Measurements from ENCODE around the gene ZNRF4.
A peak's percentile ranks its signal among the peaks of the same experiment; 100 is the strongest.
"Not testable (repeated sequence)": the region's sequence is repeated elsewhere in the genome, so short reads cannot be mapped to it uniquely, and the experiment has no call there.

ZNRF4 gene

DNA sequence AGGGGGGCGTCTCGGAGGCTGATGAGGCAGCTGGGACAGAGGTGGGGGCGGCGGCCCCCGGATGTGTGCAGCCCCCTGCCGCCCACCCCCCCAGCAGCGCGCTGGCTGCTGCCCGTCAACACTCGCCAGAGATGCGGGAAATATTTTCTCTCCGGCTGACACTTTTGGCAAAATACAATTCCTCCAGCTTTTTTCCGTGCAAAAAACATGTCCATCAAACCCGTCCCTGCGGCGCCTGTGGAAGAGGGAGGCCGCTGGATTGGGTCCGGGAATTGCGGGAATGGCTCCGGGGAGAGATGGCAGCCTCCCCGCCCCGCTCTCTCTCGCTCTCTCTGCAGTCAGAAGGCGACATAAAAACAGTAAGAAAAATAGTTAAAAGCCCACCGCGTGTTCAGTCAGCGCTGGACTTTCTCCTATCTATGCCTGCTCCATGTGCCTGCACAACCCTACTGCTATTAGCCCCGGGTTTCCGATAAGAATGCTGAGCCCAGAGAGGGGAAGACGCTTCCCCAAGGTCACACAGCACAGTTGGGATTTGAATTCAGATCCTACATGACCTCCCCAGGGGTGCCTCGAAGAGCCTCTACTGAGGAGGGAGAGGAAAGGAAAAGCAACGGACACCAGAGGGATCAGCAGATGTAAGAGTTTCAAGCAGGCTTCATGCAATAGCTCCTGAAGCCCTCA lies 23.2 kb downstream of the ZNRF4 start:
- no peak for DNase-seq

DNA sequence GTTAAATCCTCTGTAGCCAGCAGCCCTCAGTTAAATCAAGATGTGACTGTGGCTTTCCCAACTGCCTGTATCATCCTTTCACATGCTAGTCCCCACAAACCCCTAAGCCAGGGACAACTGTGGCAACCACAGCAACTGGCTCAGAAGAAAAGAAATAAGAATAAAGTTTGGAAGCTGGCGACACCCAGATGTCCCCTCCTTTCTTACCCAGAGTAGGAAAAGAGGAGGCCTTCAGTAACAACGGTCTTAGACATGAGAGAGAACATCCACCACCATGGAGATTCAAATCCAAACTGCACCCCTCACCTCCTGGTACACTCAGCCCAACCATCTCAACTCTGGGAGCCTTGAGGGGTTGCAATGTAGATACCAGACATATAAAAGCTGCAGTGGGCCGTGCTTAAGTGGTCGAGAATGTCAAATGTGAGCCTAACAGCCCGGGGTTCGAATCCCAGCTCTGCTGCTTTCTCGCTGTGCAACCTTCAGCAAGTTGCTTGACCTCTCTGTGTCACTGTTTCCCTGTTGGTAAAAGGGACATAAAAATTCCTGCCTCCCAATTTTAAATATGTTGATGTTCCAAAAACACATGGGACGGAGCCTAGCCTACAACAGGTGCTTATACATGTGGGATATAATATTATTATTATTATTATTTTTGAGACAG lies 23.8 kb downstream of the ZNRF4 start:
- no peak for DNase-seq

DNA sequence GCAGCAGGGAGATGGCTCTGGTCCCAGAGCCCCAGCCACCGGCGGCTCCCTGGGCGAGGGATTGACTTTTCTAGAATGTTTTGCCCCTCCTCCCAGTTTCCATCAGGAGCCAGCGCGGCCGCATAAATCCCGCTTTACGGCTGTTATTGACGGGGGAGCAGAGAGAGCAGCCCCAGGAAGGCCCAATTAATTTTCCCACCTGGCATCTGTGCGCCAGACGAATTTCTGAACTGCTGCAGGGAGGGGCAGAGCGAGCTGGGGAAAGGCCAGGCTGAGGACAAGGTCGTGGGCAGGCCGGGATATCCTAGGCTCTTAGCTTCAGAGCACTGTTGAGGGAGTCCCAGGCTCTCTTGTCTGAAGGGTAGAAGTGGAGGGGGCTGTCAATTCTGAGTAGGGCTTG lies 24.7 kb downstream of the ZNRF4 start:
- DNase-seq = no peak

DNA sequence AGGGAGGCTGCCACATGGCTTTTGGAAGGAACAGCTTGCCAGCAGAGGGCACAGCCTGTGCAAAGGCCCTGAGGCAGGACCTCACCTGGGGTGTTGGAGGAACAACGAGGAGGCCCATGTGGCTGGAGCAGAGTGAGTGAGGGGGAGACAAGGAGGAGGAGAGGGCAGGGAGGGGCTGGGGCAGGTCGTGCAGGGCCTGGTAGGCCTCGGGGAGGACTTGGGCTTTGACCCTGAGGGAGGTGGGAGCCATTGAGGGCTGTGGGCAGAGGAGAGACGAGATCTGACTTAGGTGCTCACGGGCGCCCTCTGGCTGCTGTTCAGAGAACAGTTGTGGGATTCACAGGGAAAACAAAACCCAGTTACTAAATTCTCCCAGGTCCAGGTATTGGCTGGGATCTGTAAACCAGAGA lies 25.2 kb downstream of the ZNRF4 start:
- DNase-seq = no peak

DNA sequence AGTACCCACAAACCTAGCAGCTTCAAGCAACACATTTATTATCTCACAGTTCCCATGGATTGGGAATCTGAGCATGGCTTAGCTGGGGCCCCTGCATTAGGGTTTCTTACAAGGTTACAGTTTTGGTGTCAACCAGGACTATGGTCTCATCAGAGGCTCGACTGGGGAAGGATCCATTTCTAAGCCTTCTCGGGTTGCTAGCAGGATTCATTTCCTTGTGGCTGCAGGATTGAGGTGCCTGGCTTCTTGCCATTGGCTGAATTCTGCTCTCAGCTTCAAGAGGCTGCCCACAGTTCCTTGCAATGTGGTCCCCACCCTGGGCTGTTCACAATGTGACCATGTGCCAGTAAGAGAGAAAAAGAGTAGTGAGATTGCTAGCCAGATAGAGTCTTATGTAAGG lies 26.7 kb downstream of the ZNRF4 start:
- no peak for DNase-seq

DNA sequence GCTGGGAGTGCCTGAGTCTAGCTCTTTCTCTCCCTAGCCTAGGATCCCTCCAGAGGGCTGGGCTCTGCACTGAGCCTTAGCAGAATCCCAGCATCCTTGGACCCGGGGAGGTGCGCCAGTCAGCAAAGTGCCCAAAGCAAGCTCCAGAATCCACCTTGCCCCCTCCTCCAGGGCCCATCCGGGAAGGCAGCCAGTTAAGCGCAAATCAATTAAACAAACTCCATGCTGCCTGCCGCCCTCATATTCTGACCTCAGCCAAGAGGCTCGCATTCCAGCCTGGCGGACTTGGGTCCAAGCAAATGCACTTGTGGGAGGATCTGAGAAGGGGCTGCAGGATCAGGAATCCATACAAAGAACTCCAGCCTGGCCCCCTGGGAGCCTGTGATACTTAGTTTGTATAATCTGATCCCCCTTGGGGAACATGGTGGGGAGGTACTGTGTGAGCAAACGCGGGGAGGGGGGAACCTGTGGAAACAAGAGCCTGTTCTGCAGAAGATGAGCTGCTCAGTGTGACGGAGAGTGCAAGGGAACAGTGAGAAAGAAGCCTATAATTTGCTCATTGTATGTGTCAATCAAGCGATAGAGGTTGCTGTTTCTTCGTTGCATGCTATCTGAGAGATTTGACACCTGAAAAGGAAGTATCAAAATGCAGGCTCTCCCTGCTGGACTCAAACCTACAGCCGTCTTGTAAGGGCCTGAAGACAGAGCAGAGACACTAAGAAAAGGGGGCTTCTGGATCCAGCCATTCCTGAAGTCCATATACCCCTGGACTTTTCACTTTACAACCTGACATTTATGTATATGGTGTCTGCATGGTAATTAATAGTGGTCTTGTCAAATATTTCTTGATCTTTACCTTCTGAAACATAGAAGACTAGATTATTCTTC lies 29.4 kb downstream of the ZNRF4 start:
- DNase-seq = peak; percentile 33

DNA sequence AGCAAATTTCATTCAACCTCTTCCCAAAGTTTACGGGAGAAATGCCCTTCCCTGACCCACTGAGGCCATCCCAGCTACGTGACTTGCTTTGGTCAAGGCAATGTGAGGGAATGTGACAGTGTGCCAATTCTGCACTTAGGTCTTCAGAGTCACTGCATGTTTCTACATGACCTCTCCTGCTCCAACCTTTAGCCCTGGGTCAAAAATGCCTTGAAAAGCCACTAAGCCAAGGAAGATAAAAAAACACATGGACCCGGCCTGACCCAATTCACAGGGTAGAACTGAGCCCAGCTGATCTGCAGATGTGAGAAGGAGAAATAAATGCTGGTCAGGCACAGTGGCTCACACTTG lies 30.0 kb downstream of the ZNRF4 start:
- DNase-seq = no peak

DNA sequence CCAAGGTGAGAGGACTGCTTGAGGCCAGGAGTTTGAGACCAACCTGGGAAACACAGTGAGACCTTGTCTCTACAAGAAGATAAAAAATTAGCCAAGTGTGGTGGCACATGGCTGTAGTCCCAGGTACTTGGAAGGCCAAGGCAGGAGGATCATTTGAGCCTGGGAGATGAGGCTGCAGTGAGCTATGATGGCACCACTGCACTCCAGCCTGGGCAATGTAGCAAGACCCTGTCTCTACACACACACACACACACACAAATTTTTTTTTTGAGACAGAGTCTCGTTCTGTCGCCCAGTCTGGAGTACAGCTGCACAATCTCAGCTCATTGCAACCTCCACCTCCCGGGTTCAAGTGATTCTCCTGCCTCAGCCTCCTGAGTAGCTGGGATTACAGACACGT lies 30.4 kb downstream of the ZNRF4 start:
- not testable (repeated sequence) for DNase-seq

DNA sequence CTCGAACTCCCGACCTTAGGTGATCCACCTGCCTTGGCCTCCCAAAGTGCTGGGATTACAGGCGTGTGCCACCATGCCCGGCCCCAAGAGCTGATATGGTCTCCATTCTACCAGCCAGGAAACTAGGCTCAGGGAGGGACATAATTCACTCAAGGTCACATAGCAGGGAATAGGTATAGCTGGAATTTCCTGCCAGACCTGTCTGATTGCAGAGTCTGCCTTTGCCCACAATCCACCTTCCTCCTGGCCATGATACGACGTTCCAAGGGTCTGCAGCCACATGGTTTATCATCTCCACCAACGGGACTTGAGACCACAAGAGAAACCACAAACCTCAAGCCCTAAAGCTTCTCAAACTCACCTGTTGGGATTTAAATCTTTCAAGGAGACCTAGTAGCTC lies 32.0 kb downstream of the ZNRF4 start:
- DNase-seq = no peak

DNA sequence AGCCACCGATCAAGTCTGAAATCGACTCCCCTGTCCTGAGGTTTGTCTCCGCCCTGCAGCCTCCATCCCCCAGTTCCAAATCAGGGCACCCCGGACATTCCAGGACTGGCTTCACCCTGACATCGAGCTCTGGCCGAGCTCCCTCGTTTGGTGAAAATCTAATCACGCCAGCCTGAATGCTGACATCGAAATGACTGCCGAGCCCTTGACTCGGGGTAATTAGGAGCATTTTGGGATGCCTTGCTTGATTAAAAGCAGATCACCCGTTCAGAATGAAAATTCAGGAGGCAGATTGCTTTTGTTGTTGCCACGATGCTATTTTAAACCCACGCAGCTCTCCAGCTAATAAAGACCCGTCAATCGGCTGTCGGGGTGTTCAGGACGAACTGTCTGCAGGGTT lies 34.3 kb downstream of the ZNRF4 start:
- DNase-seq = no peak

DNA sequence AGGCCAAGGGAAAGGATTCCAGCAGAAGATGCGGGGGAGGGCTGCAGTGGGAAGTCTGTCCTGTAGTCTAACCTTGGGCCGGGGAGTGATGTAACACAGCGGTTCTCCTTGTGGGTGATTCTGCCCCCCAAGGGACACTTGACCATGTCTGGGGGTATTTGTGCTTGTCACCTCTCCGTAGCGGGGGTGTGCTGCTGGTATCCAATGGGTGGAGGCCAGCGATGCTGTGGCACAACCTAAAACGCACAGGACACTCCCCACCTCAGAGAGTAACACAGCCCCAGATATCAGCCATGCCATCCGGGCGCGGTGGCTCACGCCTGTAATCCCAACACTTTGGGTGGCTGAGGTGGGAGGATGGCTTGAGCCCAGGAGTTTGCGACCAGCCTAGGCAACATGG lies 36.3 kb downstream of the ZNRF4 start:
- no peak for DNase-seq

DNA sequence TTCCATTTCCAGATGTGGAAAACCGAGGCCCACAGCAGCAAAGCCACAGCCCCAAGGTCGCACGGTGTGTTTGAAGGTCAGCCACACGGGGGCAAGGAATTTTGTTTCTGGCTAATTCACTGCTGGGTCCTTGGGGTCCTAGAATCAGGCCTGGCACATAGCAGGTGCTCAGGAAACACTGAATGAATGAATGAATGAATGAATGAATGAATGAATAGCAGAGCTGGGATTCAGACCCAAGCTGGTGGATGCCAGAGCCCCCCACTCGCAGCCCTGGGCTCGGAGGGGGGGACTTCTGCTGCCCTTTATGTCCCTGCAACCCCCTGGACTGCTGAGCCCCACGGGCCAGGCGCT lies 37.0 kb downstream of the ZNRF4 start:
- DNase-seq = no peak

DNA sequence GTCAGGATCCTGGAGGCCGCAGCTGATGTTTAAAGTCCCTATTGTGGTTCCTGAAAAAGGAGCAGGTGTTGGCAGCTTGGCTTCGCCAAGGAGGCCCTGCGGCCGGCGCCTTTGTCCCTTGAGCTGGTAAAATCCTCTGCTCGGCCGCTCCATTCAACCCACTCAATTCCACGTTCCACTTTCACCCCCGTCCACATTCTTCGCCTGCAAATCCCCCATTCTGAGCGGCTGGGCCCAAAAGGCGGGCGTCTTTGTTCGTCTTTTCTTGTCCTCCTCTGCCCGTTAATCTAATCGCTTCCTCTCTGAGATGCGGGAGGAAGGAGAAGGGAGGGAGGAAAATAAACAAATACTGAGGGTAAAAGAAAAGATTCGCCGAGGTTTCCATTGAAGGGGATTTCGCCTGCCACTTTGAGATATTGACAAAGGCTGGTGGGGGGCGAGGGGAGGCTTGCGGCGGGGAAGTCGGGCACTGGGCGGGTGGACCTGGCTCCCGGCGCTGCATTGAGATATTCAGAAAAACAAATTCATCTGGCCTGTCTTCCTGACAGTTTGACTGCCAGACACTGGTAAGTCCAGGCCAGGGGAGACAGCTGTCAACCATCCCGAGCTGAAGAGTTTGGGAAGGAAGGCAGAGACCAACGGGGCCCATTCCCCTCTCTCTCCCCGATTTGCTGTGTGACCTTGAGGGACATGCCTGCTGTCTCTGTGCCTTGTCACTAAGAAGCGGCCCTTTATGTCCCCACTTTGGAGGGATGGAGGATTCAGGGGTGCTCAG lies 37.6 kb downstream of the ZNRF4 start:
- no peak for DNase-seq

DNA sequence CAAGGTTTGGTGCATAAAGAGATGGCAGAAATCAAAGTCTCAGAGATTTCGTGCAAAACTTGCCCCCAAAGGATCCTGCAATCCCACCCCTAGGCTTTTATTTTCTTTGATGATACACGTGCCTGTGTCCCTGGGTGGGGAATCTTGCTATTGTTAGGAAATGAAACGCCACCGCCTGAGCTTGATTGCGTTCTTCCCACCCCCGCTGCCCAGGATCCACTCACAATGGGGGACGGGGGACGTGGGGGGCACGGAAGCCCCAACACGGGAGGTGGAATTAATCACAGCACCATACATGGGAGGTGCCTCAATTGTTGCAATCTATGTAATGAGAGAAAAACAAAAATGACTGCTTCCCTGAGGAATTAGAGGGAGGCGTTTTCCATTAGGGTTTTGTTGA lies 39.6 kb downstream of the ZNRF4 start:
- DNase-seq = no peak

DNA sequence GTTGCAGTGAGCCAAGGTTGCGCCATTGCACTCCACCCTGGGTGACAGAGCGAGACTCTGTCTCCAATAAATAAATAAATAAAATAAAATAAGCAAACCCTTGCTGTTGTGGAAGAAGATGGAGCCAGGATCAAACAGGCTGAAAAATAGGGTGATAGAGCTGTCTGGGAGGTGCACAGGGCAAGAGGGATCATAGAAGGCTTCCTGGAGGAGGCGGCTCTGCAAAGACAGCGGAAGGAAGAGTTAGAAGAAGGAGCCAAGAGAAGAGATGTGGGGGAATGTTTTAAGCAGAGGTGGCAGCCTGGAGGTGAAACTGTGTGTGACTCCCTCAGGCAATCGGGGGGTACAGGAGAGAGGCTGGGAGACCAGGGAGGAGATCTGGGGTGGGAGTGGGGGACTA lies 40.6 kb downstream of the ZNRF4 start:
- no peak for DNase-seq

DNA sequence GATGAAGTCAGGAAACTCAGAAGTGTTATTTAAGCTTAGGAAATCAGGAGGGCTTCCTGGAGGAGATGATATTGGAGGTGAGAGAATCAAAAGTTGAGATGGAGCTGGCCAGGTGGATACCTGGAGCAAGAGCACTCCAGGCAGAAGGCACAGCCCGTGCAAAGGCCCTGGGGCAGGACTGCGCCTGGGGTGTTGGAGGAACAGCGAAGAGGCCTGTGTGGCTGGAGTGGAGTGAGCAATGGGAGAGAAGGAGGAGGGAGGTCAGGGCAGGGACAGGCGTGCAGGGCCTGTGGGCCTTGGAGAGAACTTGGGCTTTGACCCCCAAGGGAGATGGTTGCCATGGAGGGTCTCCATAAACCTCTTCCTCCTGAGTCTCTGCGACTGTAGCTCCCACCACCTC lies 42.1 kb downstream of the ZNRF4 start:
- DNase-seq = no peak

DNA sequence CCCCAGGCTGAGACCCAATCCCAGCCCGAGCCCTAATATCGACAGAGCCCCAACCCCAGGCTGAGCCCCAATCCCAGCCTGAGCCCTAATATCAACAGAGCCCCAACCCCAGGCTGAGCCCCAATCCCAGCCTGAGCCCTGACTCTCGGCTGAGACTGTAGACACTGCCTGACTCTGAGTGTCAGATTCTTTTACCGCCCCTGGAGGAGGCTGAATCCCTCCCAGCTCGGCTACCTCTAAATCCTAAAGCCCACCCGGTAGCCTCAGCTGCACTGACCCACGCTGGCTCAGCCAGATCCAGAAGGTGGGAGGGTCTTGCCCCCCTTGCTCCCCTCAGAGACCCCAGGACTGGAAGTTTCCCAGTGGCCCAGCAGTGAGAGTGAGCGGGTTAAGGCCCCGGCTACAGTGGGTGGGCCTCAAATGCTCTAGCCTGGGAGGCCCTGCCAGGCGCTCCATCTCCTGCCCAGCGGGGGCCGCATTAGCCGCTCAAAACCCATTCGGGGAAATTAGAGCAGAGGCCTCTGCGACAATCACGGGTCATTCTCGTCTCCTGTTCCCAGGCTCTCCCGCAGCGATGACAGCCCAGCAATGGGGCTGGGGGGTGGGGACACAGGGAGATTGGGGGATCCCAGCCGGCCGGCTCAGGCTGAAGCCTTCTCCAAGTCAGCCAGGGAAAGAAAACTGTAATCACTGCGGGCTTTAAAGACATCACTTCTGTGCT lies 43.8 kb downstream of the ZNRF4 start:
- DNase-seq = no peak

DNA sequence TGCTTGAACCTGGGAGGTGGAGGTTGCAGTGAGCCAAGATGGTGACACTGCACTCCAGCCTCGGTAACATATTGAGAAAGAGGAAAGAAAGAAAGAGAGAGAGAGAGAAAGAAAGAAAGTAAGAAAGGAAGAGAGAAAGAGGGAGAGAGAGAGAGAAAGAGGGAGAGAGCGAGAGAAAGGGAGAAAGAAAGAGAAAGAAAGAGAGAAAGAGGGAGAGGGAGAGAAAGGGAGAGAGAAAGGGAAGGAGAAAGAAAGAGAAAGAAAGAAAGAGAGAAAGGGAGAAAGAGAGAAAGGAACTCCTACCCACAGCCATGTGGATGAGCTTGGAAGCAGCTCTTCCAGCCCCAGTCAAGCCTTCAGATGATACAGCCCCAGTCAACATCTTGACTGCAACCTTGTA lies 46.7 kb downstream of the ZNRF4 start:
- no peak for DNase-seq

DNA sequence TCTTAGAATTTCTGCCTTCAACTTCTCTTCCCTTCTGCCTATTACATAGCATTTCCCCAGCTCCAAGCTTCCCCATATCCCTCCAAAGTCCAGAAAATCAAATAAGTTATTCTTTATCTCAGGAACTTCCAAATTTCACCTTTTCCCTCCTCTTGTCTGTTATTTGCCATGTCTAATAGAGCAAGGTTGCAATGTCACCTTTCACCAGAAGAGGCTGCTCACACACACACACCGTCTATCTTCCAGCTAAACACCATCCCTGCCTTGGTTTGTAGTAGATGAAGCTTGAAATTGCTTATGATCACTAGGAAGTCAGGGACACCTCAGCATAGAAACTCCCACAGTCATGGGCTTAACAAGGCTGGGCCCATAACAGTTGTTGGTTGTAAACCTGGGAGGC lies 48.4 kb downstream of the ZNRF4 start:
- DNase-seq = no peak

DNA sequence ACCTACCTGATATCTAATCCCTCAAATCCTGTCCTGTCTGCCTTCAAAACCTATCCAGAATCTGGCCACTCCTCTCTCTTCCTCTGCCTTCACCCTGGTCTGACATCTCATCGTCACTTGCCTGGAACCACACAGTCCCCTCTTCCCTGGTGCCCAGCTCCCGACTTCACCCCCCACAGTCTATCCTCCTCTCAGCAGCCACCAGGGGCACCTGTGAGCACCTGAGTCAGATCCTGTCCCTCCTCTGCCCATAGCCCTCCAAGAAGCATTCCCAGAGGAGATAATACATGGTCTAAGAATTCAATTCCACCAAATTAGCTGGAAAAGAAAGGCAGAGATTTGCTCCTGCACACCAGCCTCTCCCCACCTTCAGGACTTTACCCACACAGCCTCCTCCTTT lies 48.9 kb downstream of the ZNRF4 start:
- no peak for DNase-seq
